GM04504 (cell line): Measurements from ENCODE around the gene FAM50B.
"Not testable (repeated sequence)": the region's sequence is repeated elsewhere in the genome, so short reads cannot be mapped to it uniquely, and the experiment has no call there.

Source experiments
- DNase-seq: peaks from one replicate; pipeline ENCODE4 v3.0.0-alpha.2; 2012; ENCODE audit warnings: low read depth

FAM50B gene

DNA sequence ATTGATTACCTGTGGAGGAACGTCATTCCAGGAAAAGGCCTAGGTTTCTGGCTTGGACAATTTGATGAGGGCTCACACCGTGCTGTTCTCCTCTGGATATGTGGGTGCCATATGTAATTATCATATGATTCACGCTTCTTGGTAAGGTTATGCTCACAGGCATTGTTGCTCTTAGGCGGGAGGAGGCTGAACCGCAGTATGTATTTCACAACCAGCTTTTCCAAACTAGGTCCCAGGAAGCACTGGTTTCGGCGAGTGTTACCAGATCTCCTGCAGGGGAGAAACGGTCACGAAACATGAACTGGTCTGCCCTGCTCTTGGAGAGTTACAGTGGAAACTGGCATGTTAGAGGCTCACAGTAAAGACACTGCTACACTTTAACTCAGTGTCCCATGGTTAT lies 793 bp upstream of the FAM50B start:
- DNase-seq: peak; percentile 64

DNA sequence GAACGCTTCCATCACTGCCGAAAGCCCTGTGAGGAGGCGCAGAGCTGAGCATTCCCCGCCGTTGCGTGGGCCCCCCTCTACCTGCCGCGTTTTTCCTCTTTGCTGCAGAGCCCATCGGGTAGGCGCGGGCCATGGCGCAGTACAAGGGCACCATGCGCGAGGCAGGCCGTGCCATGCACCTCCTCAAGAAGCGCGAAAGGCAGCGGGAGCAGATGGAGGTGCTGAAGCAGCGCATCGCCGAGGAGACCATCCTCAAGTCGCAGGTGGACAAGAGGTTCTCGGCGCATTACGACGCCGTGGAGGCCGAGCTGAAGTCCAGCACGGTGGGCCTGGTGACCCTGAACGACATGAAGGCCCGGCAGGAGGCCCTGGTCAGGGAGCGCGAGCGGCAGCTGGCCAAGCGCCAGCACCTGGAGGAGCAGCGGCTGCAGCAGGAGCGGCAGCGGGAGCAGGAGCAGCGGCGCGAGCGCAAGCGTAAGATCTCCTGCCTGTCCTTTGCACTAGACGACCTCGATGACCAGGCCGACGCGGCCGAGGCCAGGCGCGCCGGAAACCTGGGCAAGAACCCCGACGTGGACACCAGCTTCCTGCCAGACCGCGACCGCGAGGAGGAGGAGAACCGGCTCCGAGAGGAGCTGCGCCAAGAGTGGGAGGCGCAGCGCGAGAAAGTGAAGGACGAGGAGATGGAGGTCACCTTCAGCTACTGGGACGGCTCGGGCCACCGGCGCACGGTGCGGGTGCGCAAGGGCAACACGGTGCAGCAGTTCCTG lies 693 bp downstream of the FAM50B start:
- DNase-seq: no peak

DNA sequence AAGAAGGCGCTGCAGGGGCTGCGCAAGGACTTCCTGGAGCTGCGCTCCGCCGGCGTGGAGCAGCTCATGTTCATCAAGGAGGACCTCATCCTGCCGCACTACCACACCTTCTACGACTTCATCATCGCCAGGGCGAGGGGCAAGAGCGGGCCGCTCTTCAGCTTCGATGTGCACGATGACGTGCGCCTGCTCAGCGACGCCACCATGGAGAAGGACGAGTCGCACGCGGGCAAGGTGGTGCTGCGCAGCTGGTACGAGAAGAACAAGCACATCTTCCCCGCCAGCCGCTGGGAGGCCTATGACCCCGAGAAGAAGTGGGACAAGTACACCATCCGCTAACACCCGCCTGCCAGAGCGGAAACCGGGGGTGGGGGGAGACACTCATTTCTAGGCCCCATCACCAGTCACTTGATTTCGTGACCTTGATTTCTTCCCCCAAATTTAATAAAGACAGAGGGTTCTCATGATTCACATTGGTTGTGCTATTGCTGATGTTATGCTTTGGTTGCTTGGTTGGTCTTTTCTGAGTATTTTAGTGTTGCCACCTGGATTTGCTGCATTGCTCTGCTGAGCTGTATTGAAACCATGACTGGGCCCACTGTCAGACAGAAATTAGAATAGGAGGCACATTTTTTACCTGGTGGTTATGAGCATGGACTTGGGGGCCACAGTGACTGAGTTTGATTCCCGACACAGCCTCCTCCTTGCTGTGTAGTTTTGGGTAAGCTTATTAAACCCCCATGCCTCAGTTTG lies 1.5 kb downstream of the FAM50B start:
- no peak for DNase-seq

DNA sequence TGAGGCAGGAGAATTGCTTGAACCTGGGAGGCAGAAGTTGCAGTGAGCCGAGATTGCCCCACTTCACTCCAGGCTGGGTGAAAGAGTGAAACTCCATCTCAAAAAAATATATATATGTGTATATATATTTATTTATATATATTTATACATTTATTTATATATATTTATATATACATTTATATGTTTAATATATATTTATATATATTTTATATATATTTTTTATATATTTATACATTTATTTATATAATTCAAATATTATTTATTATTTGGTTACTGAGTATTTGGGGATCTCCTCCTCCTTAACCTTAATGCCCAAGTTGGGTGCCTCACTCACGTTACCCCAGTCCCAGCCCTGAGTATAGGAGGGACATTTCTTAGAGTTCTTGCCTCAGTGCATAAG lies 2.7 kb downstream of the FAM50B start:
- no peak for DNase-seq

DNA sequence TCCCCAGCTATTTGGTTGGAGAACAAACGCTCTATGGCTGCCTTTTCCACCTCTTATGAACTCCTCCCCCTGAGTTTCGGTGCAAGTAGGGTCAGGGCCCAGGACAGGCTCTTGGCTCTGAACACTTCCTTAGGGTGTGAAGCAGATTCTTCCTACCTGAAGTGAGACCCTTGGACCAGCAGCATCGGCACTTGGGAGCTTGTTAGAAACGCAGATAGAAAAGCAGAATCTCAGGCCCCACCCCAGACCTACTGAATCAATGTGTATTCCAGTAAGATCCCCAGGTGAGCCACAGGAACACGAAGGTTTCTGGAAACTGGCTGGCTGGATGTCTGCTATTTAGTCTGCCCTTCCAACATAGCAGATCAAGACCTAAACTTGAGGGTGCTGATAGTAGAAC lies 3.2 kb downstream of the FAM50B start:
- DNase-seq: no peak

DNA sequence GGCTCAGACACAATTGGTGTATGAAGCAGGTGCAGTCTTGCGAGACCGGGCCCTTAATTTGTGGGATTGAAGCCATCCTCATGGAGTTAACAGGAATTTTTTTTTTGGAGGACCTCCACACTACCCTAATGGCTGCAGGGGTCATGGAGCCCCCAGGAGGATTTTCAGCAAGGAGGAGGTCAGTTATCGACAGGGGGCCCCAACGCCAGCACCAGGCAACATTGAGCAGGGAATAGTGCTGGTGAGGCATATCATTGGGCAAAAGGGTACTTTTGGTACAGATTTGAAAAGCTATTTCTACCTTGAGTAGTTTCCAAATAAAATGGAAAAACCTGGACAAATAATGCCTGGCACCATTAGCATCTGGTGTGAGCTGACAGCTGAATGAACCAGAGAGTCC lies 6.7 kb downstream of the FAM50B start:
- no peak for DNase-seq

DNA sequence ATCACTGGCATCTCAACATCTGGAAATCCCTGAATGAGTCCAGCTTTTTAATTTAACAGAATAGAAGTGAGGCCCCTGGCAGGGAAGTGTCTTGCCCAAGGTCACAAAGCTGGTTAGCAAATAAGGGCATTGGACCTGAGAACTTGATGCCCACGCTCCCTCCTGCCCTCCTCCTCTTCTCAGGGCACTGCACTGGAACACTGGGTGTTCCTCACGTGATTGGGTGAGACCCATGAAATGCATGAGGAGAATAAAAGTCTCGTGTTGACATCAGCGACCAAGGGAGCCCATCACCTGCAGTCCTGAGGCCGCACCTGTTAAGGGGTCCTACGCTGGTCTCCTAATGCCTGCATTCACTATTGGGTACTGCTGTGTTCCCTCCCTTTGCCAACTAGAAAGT lies 7.4 kb downstream of the FAM50B start:
- DNase-seq: no peak

DNA sequence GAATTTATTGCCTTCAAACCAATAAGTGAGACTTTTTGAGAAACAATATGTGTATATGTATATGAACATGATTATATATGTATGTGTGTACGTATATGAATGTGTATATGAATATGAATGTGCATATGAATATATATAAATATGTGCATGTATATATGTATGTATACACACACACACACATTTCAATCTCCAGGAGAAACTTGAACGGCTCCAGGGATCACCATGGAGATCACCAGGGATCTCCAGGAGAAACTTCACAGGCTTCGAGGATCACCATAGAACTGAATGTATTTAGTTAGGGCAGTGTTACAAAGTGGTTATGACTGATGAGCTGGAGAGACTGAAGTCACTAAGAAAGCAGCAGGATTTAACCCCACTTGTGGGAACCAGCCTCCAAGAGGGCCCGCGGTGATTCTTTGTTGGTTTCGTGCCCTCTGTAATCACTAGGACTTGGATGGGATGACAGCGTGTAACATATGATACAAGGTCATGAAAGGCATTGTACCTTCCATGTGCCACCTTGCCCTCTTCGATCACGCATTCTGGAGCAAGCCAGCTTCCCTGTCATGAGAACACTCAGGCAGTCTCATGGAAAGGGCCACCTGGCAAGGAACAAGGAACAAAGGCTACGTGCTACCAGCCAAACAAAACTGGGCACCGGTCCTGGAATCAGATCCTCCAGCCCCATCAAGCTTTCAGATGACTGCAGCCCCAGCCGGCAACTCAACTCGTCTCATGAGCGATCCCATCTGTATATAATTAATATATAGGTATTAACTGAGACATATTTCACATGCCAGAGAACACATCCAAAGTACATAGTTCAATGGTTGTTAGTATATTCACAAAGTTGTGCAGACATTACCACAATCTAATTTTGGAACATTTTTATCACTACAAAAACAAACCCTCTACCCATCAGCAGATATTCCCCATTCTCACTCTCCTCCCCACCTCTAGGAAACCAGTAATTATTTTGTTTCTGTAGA lies 8.6 kb downstream of the FAM50B start:
- no peak for DNase-seq

DNA sequence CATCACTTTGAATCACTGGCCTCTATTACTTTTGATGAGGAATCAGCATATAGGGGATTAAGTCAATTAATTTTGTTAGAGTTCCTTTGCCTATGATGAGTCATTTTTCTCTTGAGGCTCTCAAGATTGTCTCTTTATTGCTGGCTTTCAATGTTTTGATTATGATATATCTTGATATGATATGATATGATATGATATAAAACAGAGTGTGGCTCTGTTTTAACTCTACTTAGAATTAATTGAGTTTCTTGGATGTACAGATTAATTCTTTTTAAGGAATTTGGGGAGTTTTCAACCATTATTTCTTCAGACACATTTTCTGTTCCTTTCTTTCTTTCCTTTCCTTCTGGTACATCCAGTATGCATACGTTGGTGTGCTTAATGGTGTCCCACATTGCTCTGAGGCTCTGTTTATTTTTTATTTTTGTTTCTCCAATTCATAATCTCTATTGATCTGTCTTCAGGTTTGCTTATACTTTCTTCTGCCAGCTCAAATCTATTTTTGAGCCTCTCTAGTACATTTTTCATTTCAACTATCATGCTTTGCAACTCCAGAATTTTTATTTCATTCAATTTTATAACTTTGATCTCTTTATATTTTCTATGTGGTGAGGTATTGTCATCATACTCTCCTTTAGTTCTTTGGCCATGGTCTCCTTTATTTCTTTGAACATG lies 10.8 kb downstream of the FAM50B start:
- no peak for DNase-seq

DNA sequence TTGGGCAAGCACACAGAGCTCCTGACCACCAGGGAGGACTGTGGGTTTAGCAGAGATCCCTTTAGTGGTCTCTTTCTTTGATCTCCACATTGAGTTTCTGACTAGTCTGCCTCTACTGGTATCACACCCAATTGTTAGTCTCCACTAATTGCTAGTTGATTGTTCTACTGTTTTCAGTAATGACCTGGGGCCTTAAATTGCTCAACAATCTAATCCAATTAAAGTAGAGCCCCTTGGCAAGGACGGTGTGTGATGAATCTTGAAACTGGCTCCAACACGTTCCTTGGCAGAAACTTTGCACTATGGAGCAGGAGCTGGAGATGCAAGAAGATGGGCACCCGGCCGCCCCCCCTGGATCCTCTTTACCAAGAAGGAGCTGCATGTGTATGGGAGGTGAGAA lies 12.3 kb downstream of the FAM50B start:
- DNase-seq: no peak

DNA sequence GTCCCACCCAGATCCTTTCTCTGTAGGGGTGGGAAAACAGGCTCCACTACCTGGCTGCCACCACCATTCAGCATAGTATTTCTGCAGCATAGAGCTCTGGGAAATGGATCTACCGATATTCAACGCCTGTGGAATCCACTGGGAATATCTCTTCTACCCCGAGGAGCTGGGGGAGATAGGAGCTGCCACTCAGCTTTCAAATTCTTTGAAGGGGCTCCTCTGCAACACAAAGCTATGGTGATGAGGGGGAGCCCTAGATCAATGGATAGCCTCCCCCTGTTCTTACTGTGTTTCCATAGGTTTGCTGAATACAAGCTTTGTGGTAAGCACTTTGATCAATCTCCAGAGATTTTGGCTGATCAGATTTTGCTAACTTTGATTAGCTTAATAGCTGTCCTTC lies 12.9 kb downstream of the FAM50B start:
- no peak for DNase-seq

DNA sequence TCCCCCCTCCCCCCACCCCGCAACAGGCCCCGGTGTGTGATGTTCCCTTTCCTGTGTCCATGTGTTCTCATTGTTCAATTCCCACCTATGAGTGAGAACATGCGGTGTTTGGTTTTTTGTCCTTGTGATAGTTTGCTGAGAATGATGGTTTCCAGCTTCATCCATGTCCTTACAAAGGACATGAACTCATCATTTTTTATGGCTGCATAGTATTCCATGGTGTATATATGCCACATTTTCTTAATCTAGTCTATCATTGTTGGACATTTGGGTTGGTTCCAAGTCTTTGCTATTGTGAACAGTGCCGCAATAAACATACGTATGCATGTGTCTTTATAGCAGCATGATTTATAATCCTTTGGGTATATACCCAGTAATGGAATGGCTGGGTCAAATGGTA lies 14.1 kb downstream of the FAM50B start:
- DNase-seq: not testable (repeated sequence)

DNA sequence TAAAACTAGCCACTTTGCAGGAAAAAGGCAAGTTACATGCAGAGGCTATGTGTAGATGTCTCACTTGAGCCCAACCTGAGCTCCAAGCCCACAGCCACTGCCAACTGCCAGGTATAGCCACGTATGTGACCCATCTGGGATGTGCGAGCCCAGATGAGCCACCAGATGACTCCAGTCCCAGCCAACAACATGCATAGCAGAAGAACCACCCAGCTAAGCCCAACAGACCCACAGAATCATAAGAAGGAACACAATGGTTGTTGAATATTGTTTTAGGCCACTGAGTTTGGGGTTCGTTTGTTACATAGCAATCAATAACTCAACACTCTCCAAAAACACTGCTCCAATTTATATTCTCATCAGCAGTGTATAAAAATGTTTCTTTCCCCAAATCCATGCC lies 16.3 kb downstream of the FAM50B start:
- no peak for DNase-seq

DNA sequence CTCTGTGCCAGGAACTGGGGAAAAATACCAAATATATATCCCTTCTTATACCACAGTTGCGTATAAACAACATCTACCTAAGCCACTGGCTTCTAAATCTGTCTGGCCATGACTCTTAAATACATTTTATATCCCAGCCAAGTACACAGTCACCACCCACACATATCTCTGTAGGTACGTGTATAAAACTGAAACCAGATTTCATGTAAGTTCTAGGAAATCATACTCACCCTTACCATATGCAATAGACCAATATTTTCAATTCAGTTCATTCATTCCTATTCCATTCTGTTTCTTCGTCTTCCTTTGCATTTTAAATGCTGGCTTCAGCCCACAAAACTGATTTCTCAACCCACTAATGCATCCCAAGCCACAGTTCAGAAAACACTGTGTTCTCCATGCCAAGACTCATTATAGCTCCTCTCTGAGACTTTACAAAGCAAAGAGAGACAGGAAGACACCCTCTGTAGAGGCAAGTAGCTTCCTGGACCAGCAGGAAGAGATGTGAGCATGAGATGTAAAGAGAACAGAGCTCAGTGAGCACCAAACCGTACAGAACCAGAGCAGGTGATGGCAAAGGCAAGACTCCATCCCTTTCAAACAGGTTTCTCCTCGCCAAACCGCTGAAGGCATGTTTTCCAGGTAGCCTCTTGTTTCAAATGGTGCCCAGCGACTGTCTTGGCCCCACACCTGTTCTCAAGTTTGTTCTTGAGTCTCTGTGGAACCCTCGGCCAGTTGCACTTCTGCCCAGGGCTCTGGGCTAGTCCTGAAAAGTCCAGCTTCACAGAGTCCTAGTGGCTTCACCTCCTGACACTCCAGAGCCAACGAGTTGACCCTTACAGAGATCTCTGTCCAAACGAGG lies 18.7 kb downstream of the FAM50B start:
- DNase-seq: no peak

DNA sequence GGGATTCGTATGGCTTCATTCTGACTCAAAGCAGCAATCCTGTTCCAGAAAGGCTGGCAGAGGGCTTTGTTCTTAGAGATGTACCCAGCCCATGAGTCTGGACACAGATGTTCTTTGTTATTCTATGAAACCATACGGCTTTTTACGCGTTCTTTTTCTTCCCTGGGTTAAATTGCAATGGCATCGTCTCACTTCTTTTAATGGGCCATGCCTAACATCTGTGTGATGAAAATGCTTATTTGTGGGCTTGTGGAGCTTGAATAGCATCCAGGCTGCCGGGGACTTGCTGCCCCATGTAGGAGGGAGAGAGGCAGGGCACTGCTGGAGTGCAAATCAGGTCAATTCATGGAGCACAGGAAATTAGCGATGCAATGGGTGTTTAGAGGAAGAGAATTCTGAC lies 19.4 kb downstream of the FAM50B start:
- DNase-seq: peak; percentile 62

DNA sequence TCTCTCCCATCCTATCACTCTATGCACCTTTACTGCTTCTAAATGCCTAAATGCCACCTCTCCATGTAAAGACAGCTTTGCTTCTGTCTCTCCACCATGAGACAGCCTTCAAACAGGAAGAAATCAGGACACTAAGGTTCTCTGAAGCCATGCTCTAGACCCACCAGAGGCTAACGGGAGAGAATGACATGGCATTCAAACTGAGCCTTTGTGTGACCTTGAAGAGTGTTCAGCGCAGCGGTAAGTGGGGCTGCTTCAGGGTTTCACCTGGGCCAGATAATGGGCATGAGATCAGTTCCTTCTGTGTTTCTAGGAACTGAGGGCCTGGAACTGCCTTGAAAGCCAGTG lies 20.1 kb downstream of the FAM50B start:
- no peak for DNase-seq

DNA sequence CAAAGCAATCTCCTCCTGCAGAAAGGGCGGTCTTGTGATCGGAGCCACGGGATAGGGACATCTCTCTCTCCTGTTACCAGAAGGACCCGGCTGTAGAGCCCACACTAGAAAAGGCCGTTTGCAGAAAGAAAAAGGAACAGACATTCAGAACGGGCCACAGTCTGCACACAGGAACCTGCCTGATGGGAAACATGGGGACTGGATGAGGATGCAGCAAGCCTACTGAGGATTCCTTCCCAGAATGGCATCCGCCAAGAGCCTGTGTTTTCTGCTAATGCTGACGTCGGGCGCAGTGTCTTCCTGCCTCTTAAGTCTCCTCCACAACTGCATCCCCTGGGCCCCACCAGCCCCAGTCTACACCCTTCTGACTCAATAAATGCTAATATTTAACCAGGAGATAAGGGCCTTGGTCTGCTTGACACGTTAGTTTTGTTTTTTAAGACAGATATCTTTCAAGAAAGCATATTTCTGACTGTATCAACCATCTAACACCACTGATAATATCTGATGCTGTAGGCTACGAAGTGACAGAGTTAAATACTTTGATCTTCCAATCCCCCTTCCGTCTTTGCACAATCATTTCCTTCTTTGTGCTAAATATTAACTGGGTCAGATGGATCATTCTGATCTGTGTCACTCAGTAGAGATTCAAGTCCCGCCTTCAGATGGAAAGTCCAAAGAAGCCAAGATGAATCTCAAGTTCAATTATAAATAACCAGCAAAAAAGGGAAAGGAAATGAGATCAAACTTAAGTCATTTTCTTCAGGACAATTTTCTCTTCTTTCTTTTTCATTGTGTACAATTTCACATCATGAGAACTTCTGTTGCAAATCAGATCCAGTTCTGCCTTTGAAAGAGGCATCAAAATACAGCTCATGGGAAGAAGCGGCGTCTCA lies 20.7 kb downstream of the FAM50B start:
- no peak for DNase-seq

DNA sequence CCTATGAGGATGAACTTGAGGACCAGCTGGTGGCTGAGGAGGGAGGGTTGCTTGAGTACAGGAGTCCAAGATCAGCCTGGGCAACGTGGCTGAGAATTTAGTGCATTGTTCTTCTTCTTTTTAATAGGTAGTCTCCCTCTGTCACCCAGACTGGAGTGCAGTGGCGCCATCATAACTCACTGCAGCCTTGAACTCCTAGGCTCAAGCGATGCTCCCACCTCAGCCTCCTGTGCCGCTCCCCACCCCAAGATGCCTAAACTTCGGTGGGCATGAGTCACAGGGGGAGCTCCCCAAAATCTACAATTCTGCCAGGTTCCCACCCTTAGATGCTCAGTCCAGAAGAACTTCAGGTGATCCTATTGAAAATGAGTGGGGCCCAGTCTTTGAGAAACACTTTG lies 21.4 kb downstream of the FAM50B start:
- no peak for DNase-seq

DNA sequence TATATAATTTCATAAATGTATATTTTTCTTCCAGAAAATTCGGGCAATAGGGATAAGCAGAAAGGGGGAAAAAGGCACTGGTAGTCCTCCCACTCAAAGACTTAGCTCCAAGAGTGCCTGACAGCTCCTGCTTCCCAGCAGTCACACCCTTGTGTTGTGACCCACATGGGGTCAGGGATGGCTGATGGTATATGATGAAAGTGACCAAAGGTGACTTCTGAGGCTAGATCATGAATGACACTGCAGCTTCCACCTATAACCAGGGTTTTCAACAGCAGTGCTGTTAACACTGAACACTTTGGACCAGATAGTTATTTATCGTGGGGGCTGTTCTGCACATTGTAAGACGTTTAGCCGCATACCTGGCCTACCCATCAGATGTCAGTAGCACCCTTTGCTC lies 22.3 kb downstream of the FAM50B start:
- no peak for DNase-seq

DNA sequence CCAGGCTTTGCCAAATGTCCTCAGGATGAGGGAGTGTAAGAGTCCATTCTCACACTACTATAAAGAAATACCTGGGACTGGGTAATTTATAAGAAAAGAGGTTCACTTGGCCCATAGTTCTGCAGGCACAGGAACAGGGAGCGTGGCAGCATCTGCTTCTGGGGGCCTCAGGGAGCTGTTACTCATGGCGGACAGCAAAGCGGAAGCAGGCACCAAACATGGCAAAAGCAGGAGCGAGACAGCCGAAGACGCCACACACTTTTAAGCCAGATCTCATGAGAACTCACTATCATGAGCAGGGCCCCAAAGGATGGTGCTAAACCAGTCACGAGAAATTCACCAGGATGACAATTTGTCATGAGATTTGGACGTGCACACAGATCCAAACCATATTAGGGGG lies 22.8 kb downstream of the FAM50B start:
- DNase-seq: no peak
